Spleen (tissue), 11 donors: Measurements from ENCODE around the gene MC2R. TPM values are rescaled to one million over a fixed set of nuclear protein-coding genes. Genes with fewer than 3 reads are reported as not detected.

ENCODE experiments used
- DNase-seq: peaks from one replicate; pipeline ENCODE4 v3.0.0-alpha.2; 2020
- H3K27ac ChIP-seq, 8 donors: fragments of 200-600 bp; sonication (generic) in 7 of 8; 1 replicate in 4 of 8; 2 replicates in 4 of 8; pipeline versions ENCODE4 v1.5.0 to v1.8.0; 2016 to 2021; ENCODE audit warnings: inconsistent platforms in 4 of 8, mild to moderate bottlenecking in 4 of 8, moderate library complexity in 1 of 8
- H3K27me3 ChIP-seq, 7 donors: fragments of 200-600 bp; sonication (generic) in 6 of 7; replicated peaks in 1 of 7; 1 replicate in 4 of 7; 2 replicates in 3 of 7; pipeline versions ENCODE4 v1.5.0 to v1.8.0; 2016 to 2021; ENCODE audit warnings: inconsistent platforms in 3 of 7, mild to moderate bottlenecking in 1 of 7
- H3K36me3 ChIP-seq, 6 donors: fragments of 200-600 bp; sonication (generic) in 5 of 6; 1 replicate in 4 of 6; 2 replicates in 2 of 6; pipeline versions ENCODE4 v1.5.0 to v1.8.0; 2016 to 2021; ENCODE audit warnings: inconsistent platforms in 2 of 6
- H3K4me1 ChIP-seq, 6 donors: fragments of 200-600 bp; sonication (generic) in 5 of 6; 1 replicate in 3 of 6; 2 replicates in 3 of 6; pipeline versions ENCODE4 v1.5.0 to v1.8.0; 2016 to 2021; ENCODE audit warnings: inconsistent platforms in 3 of 6
- H3K4me3 ChIP-seq, 8 donors: fragments of 200-600 bp; sonication (generic) in 7 of 8; 1 replicate in 4 of 8; 2 replicates in 4 of 8; pipeline versions ENCODE4 v1.5.0 to v1.8.0; 2016 to 2021; ENCODE audit warnings: inconsistent platforms in 4 of 8, mild to moderate bottlenecking in 4 of 8, moderate library complexity in 2 of 8
- H3K9me3 ChIP-seq, 8 donors: fragments of 200-600 bp; sonication (generic) in 7 of 8; 1 replicate in 4 of 8; 2 replicates in 4 of 8; pipeline versions ENCODE4 v1.5.0 to v1.8.0; 2016 to 2021; ENCODE audit warnings: inconsistent platforms in 4 of 8
- CTCF ChIP-seq, 11 experiments: fragments of 200-600 bp in 7 of 11; fragments of 450-650 bp in 4 of 11; sonication (generic) in 4 of 11; IDR thresholded peaks in 8 of 11; conservative IDR thresholded peaks in 3 of 11; 1 replicate in 7 of 11; 2 replicates in 4 of 11; pipeline versions ENCODE4 v1.4.0 to v1.8.0; 2016 to 2021; ENCODE audit warnings: antibody characterized with exemption in 11 of 11, inconsistent platforms in 4 of 11, mild to moderate bottlenecking in 1 of 11
- POLR2A ChIP-seq, 3 donors: fragments of 450-650 bp; IDR thresholded peaks; one replicate each; pipeline ENCODE4 v1.5.1; 2017; ENCODE audit warnings: antibody characterized with exemption in 3 of 3, mild to moderate bottlenecking in 1 of 3
- POLR2AphosphoS5 ChIP-seq, 3 donors: sonication (generic); formaldehyde crosslinking; IDR thresholded peaks; one replicate each; pipeline ENCODE4 v1.5.1; 2017; ENCODE audit warnings: antibody characterized with exemption in 3 of 3
- WGBS, 5 donors: extraction: QIAGEN DNeasy Blood & Tissue Kit in 3 of 5; methylation state at CpG; one replicate each; pipeline versions ENCODE4 v1.1.5 to v1.1.7; 2013 to 2018; 5-methylcytosine and 5-hydroxymethylcytosine counted together
- intact Hi-C: fragments of 100-400 bp; cut with DNase I; formaldehyde crosslinking; loops from one replicate; pipeline ENCODE4 v1.15.0; 2023; ENCODE audit warnings: low total_unique reads
- polyA plus RNA-seq, 3 donors: library from polyadenylated mRNA; stranded (reverse); fragments of 200-250 nt; gene quantifications; one replicate each; pipeline ENCODE4 v1.2.1, GENCODE V29; 2013
- total RNA-seq, 7 donors: library from RNA; depleted of rRNA in 3 of 7; stranded (reverse); fragments of >200 nt in 3 of 7; fragmentation: NEBNext Ultra II Directional in 4 of 7; extraction: Animal tissue kit (Norgen Biotek cat#: 25700) in 4 of 7; gene quantifications; one replicate each; pipeline versions ENCODE4 v1.1.0 to v1.2.1, GENCODE V29; 2016 to 2021
- donor health status: healthy with polysubstance abuse.
- donor health status: DM: no; HTN: no; CAD: no; lungs with moderate emphysema.
- donor health status: DM: no; HTN: no; CAD: no.
- donor health status: Bipolar disorder and iron deficiency.
- donor health status: healthy.
- donor health status: DM: no; HTN: no; CAD: no.
- donor health status: DM: yes; HTN: yes; CAD: no.

The MC2R gene
- total and polyA plus RNA-seq, 10 donors: not detected

- peaks cover 0 to 19% (median 0%) of the 10 kb centered on the region in 7 donors for H3K27me3 ChIP-seq
- no peak overlapping the region for H3K27ac ChIP-seq
- no peak for TF ChIP-seq POLR2AphosphoS5 (IDR thresholded peaks at IDR 0.05)
- TF ChIP-seq CTCF (IDR thresholded peaks at IDR 0.05 in 8 of 11, conservative IDR thresholded peaks at IDR 0.05 in 3 of 11): no peak
- no peak for TF ChIP-seq POLR2A (IDR thresholded peaks at IDR 0.05)
- no peak for DNase-seq
- intact Hi-C loops: no loop called here
- H3K4me1 ChIP-seq: no peaks in the 10 kb centered on the region
- peaks cover 0 to 5% (median under 1%) of the 10 kb centered on the region in 8 donors for H3K9me3 ChIP-seq
- 66 to 85% (median 77%) methylated on average over 3 of the region's 3 CpGs for WGBS, 5 donors
- H3K4me3 ChIP-seq: no peak overlapping the region
- no peaks in the 10 kb centered on the region for H3K36me3 ChIP-seq
Measured at GRCh38 chr18:13923221-13923620, 7.9 kb upstream of the MC2R start.

- no peak for DNase-seq
- intact Hi-C loops: no loop called here
- H3K4me1 ChIP-seq: no peaks in the 10 kb centered on the region
- WGBS, 5 donors: 78 to 90% (median 82%) methylated on average over 8 of the region's 8 CpGs
- H3K27ac ChIP-seq: no peak overlapping the region
- H3K36me3 ChIP-seq: no peaks in the 10 kb centered on the region
- H3K4me3 ChIP-seq: no peak overlapping the region
- TF ChIP-seq POLR2A (IDR thresholded peaks at IDR 0.05): no peak
- no peak for TF ChIP-seq CTCF (IDR thresholded peaks at IDR 0.05 in 8 of 11, conservative IDR thresholded peaks at IDR 0.05 in 3 of 11)
- no peak for TF ChIP-seq POLR2AphosphoS5 (IDR thresholded peaks at IDR 0.05)
- peaks cover 0 to 15% (median 0%) of the 10 kb centered on the region in 7 donors for H3K27me3 ChIP-seq
- H3K9me3 ChIP-seq: no peaks in the 10 kb centered on the region
Measured at GRCh38 chr18:13918898-13919297, 3.6 kb upstream of the MC2R start.

GRCh38 chr18:13917401-13917800, 2.1 kb upstream of the MC2R start:
- Histone ChIP-seq H3K4me1 (no peaks in the 10 kb centered on the region), H3K4me3 (no peak overlapping the region), H3K9me3 (no peaks in the 10 kb centered on the region), H3K27ac (no peak overlapping the region), H3K36me3 (no peaks in the 10 kb centered on the region), H3K27me3 (no peaks in the 10 kb centered on the region)
- WGBS, 5 donors: 81 to 87% (median 84%) methylated on average over 3 of the region's 3 CpGs
- DNase-seq: no peak
- no peak for TF ChIP-seq CTCF (IDR thresholded peaks at IDR 0.05 in 8 of 11, conservative IDR thresholded peaks at IDR 0.05 in 3 of 11)
- no peak for TF ChIP-seq POLR2A (IDR thresholded peaks at IDR 0.05)
- TF ChIP-seq POLR2AphosphoS5 (IDR thresholded peaks at IDR 0.05): no peak
- intact Hi-C loops: no loop called here

- intact Hi-C loops: no loop called here
- Histone ChIP-seq H3K36me3 (no peaks in the 10 kb centered on the region), H3K27me3 (no peaks in the 10 kb centered on the region), H3K4me3 (no peak overlapping the region), H3K27ac (peak overlapping the region in 1 of 8 donors; percentile 15), H3K4me1 (no peaks in the 10 kb centered on the region), H3K9me3 (no peaks in the 10 kb centered on the region)
- TF ChIP-seq POLR2A (IDR thresholded peaks at IDR 0.05) (no peak), CTCF (IDR thresholded peaks at IDR 0.05 in 8 of 11, conservative IDR thresholded peaks at IDR 0.05 in 3 of 11) (no peak), POLR2AphosphoS5 (IDR thresholded peaks at IDR 0.05) (no peak)
- no peak for DNase-seq
- WGBS, 5 donors: 58 to 80% (median 69%) methylated on average over 6 of the region's 6 CpGs
Measured at GRCh38 chr18:13916559-13916958, 1.2 kb upstream of the MC2R start.
